Bronchial epithelial cell (primary cell): ENCODE data around the gene PRKCE. TPM values are rescaled to one million over a fixed set of nuclear protein-coding genes. Genes with fewer than 3 reads are reported as not detected.
"Not testable (repeated sequence)": the region's sequence is repeated elsewhere in the genome, so short reads cannot be mapped to it uniquely, and the experiment has no call there.

ENCODE experiments used
- DNase-seq: peaks from one replicate; pipeline ENCODE4 v3.0.0-alpha.2; 2010; ENCODE audit warnings: low read depth
- FAIRE-seq: peaks from 2 replicates; lab custom pipeline; 2011; peaks lifted over from hg19 to GRCh38; lab: Jason Lieb, UNC
- H3K27me3 ChIP-seq: 2 replicates; pipeline ENCODE4 v1.5.1; 2011; ENCODE audit warnings: low read length; ENCODE audit not compliant: control insufficient read depth, insufficient read depth
- H3K36me3 ChIP-seq: 2 replicates; pipeline ENCODE4 v1.5.1; 2011; ENCODE audit warnings: low read length; ENCODE audit not compliant: control insufficient read depth, insufficient read depth
- H3K4me3 ChIP-seq: 2 replicates; pipeline ENCODE4 v1.5.1; 2011; ENCODE audit warnings: mild to moderate bottlenecking, low read depth, low read length, control low read depth
- CTCF ChIP-seq: IDR thresholded peaks from 2 replicates; pipeline ENCODE4 v1.5.1; 2011; ENCODE audit warnings: mild to moderate bottlenecking, moderate library complexity, low read length, control low read depth, inconsistent platforms; ENCODE audit not compliant: insufficient read depth, severe bottlenecking
- total RNA-seq: library from RNA; depleted of rRNA; stranded (reverse); fragments of >200 nt; gene quantifications from 2 replicates; pipeline ENCODE4 v1.2.1, GENCODE V29; 2014

Gene PRKCE
- total RNA-seq, 1 donor from 2014 or later, result 6.3 TPM

- TF ChIP-seq CTCF, result no peak
- no peaks in the 10 kb centered on the region for H3K36me3 ChIP-seq
- DNase-seq, result peak; percentile 74
- FAIRE-seq, result no peak
- H3K4me3 ChIP-seq, result no peak overlapping the region
- H3K27me3 ChIP-seq, result no peaks in the 10 kb centered on the region
Observed at GRCh38 chr2:45910473-45911060, 259.1 kb downstream of the PRKCE start.

- FAIRE-seq (no peak), DNase-seq (no peak)
- TF ChIP-seq CTCF, result no peak
- Histone ChIP-seq H3K27me3 (no peaks in the 10 kb centered on the region), H3K4me3 (no peak overlapping the region), H3K36me3 (no peaks in the 10 kb centered on the region)
Observed at GRCh38 chr2:45911538-45911937, 260.1 kb downstream of the PRKCE start.

GRCh38 chr2:45912109-45912508, 260.6 kb downstream of the PRKCE start:
- Histone ChIP-seq H3K4me3 (no peak overlapping the region), H3K27me3 (no peaks in the 10 kb centered on the region), H3K36me3 (no peaks in the 10 kb centered on the region)
- no peak for TF ChIP-seq CTCF
- no peak for DNase-seq
- no peak for FAIRE-seq

GRCh38 chr2:45913539-45913938, 262.1 kb downstream of the PRKCE start:
- H3K27me3 ChIP-seq, result no peaks in the 10 kb centered on the region
- no peak overlapping the region for H3K4me3 ChIP-seq
- TF ChIP-seq CTCF, result no peak
- no peaks in the 10 kb centered on the region for H3K36me3 ChIP-seq
- no peak for FAIRE-seq
- DNase-seq, result no peak

- no peaks in the 10 kb centered on the region for H3K36me3 ChIP-seq
- no peak for TF ChIP-seq CTCF
- H3K27me3 ChIP-seq, result no peaks in the 10 kb centered on the region
- no peak overlapping the region for H3K4me3 ChIP-seq
- FAIRE-seq (no peak), DNase-seq (no peak)
Observed at GRCh38 chr2:45915523-45915922, 264.0 kb downstream of the PRKCE start.

DNA sequence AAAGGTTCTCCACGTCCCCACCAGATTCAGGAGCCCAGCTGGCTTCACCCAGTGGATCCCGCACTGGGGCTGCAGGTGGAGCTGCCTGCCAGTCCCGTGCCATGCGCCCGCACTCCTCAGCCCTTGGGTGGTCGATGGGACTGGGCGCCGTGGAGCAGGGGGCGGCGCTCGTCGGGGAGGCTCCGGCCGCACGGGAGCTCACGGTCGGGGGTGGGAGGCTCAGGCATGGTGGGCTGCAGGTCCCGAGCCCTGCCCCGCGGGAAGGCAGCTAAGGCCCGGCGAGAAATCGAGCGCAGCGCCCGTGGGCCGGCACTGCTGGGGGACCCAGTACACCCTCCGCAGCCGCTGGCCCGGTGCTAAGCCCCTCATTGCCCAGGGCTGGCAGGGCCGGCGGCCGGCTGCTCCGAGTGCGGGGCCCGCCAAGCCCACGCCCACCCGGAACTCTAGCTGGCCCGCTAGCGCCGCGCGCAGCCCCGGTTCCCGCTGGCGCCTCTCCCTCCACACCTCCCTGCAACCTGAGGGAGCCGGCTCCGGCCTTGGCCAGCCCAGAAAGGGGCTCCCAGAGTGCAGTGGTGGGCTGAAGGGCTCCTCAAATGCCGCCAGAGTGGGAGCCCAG, 266.2 kb downstream of the PRKCE start:
- H3K27me3 ChIP-seq, H3K4me3 ChIP-seq, FAIRE-seq, DNase-seq, H3K36me3 ChIP-seq: not testable (repeated sequence)
